ENCODE measurements around the gene MASP1.
"Not testable (repeated sequence)": the region's sequence is repeated elsewhere in the genome, so short reads cannot be mapped to it uniquely, and the experiment has no call there.

MASP1 gene

DNA sequence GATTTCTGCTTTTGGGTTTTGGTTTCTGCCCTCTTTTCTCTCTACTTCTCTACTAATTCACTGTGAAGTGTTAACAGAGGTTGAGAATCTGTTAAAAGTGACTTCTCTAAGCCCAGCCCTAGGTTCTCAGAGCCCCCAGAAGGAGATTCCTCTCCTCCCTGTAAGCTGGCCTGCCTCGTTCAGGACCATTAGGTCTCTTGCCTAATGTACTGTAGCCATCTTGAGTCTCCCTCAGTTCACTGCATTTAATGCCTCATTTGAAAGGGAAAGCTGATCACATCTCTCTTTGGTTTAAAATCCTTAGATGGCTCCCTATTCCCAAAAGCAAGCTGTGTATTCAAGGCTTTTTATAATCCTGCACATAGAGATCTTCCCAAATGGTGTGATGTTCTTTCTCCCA is 77.9 kb downstream of the MASP1 start:
- DNase-seq, result no peak

GRCh38 chr3:187212705-187213104 is 78.8 kb downstream of the MASP1 start:
- no peak for DNase-seq

- DNase-seq, result no peak
Measured at GRCh38 chr3:187212196-187212545, 79.4 kb downstream of the MASP1 start.

DNA sequence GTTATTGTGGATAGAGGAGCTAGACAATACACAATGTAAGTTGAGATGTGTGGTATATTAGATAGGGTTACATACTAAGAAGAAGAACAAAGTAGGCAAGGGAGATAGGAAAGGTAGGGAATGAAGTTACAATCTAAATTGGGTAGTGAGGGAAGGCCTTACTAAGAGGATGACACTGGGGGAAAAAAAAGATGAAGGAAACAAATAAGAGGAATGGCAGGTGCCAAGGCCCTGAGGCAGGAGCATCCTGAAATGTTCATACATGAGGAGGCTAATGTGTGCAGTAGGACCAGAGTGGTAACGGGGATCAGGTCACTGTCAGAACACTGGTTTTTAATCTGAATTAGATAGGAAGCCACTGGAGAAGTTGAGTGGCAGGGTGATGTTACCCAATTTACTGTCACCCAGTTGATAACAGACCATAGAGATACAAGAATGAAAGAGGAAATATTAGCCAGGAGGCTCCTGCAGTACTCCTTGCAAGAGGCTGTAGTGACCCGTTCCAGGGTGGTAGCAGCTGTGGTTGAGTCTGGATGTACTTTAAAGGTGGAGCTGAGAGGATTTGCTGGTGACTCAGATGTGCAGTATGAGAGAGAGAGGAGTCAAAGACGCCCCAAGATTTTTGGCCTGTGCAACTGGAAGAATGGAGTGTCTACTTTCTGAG is 79.9 kb downstream of the MASP1 start:
- no peak for DNase-seq

DNA sequence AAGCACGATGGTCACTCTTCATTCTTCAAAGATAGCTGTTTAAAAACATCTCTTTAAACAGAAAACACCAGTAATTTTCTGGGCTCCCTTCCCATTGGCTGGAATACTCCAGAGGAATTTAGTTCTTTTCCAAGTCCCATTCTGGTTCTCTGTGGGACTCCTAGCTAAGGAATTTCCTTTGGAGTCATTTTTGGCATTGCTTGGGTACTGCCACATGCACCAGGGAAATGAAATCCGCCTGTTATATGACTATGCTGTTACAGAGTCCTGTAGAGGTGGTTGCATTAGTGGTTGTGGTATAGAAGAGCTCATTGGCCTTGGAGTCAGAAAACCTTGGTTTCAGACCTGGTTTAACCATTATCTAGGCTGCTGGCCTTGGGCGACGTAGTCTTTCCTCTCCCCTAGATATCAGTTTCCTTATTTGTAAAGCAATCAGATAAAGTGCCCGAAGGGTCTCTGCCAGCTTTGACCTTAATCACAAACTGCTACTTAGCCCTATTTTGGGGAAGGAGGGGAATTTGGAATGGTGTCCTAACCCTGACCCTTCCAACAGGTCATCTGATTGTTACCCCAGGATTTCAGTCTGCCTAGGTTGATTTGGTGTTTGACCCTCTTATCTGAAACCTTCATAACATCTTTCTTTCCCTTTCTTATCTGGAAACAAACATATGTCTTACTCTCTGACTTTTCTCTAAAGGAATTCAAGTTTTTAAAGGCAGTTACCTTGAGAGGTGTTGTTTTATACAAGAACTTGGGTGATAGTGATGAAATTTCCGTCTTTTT is 80.8 kb downstream of the MASP1 start:
- no peak for DNase-seq

- DNase-seq, result no peak
Measured at GRCh38 chr3:187210091-187210490, 81.4 kb downstream of the MASP1 start.

GRCh38 chr3:187209491-187209890 is 82.0 kb downstream of the MASP1 start:
- DNase-seq, result no peak

DNA sequence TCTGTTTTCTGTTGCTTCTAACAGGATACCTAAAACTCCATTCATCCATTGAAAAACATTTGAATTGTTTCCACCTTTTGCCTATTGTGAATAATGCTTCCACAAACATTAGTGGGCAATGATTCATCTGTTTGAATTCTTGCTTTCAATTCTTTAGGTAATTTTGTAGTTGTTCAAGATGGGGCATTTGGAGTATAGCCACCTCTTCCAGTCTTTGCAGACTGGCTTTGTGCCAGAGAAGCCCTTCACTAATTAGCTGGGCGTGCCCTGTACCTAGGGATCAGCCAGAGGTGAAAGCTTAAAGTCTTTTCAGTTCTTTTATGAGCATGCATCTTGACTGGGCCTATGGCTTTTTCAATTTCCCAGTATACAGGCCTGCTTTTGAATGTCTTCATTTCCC is 83.4 kb downstream of the MASP1 start:
- peak; percentile 26 for DNase-seq

DNA sequence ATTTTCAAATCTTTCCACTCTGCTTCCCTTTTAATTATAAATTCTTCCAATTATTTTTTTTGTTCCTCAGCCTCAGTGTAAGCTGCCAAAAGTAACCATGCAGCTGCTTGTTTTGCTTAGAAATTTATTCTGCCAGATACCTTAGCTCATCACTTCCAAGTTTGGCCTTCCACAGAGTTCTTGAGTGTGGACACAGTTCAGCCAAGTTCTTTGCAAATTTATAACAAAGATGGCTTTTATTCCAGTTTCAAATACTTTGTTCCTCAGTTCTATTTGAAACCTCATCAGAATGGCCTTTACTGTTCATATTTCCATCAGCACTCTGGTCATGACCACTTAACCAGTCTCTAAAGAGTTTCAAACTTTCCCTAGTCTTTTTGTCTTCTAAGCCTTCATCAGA is 83.9 kb downstream of the MASP1 start:
- no peak for DNase-seq

DNA sequence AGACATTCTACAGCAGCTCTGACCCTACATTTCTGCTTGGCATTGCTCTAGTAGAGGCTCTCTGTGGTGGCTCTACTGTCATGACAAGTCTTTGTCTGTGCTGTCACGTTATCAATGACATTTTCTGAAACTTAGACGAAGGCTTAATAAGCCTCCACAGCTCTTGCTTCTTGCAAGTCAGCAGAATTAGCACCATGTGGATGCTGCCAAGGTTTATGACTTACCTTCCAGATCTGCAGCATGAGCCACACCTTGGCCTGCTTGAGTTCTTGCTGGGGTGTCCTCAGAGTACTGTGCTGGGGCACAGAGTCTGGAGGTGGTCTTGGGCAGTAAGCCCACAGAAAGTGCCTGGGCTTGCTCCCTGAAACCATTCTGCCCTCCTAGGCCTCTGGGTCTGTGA is 84.5 kb downstream of the MASP1 start:
- DNase-seq, result no peak

GRCh38 chr3:187205683-187206082 is 85.9 kb downstream of the MASP1 start:
- DNase-seq, result no peak

DNA sequence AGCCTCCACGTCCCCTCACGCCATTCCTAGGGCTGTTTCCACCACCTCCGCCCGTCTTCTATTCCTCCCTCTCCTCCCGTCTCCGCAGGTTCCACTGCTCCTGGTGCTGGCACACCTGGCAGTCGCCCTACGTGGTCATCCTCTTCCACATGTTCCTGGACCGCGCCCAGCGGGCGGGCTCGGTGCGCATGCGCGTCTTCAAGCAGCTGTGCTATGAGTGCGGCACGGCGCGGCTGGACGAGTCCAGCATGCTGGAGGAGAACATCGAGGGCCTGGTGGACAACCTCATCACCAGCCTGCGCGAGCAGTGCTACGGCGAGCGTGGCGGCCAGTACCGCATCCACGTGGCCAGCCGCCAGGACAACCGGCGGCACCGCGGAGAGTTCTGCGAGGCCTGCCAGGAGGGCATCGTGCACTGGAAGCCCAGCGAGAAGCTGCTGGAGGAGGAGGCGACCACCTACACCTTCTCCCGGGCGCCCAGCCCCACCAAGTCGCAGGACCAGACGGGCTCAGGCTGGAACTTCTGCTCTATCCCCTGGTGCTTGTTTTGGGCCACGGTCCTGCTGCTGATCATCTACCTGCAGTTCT is 92.0 kb downstream of the MASP1 start:
- DNase-seq, result not testable (repeated sequence)

GRCh38 chr3:187198490-187198889 is 93.0 kb downstream of the MASP1 start:
- DNase-seq, result no peak

- DNase-seq, result no peak
Measured at GRCh38 chr3:187197335-187197649, 94.2 kb downstream of the MASP1 start, which contains the start of gene RTP1. Gene RTP1, plus strand, starts transcription at chr3:187197486. Its CDS starts 30 bp downstream, at chr3:187197516.

DNA sequence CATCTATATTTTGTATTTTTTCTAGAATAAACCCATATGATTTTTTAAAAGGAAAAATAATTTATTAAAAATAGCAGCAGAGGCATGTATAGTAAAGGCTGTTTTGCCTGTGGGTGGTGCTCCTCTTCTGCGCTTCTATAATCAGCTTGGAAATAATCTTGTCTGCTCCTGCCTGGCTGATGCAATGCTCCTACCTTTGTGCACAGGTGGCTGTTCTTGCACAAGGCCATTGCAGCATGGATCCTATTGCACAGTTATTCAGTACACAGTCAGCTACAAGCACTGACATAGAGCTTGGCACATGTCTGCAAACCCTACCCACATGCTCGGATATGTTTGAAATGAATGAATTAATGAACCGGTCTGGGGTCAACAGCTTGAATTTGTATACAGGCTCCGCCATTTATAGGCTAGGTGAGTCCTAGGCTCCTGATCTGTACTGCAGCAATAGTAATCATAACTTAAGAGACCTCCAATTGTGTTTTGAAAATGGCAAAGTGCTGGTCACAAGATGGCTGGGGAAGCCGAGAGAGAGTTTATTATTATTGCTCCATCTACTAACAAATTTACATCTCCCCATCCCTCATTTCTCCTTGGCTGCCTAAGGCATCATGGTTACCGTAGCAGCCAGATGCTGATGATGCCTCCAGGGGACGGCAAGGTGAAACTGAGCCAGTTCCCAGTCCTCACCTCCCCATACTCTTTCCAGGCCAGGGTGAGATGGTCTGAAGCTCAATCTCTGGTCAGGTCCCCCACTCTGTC is 94.8 kb downstream of the MASP1 start:
- DNase-seq, result no peak

GRCh38 chr3:187193181-187193580 is 98.4 kb downstream of the MASP1 start:
- no peak for DNase-seq

GRCh38 chr3:187191271-187191670 is 100.3 kb downstream of the MASP1 start:
- DNase-seq, result no peak

DNA sequence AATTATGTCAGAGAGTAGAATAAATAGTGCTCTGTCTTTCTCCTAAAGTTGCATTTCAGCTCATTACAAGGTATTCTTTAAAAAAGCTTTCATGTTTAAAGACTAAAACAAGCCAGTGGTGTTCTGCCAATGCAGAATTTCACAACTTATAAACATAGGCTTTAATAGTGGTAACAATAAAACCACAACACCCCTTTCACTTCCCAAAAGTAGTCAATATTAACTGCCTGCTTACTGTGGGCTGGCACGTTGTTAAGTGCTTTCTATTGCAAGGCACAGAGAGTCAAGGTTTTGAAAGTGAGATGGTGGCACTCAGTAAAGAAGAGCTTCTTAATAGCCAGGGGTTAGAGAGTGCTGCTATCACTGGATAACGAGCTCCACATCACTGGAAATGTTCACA is 102.6 kb downstream of the MASP1 start:
- no peak for DNase-seq

DNA sequence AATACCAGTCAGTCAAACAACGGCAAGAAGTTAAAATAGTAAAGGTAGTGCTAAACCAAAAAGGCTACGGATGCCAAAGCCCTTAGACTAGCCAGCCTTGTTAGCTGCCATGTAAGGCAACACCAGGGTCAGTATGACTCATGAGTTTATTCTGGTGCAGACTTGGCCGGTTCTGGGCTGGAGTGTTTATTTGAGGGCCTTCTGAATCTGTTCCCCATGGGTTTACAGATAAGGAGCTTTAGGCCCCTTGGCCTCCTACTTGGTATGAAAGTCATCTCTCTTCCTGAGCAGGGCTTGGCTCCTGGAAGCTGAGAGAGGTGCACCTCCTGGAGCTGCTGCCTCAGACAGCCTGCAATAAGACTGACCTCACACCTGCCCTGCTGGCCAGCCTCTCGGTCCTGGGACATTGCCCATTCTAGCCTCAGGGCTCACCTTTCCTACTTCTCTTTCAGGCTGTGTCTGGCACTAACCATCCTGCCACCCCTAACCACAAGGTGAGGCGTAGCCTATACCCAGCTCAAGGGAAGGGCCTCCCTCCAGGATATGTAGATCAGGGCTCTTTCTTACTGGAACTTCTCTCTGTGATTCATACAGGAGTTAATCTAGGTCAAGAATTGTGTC is 104.6 kb downstream of the MASP1 start:
- DNase-seq, result no peak

DNA sequence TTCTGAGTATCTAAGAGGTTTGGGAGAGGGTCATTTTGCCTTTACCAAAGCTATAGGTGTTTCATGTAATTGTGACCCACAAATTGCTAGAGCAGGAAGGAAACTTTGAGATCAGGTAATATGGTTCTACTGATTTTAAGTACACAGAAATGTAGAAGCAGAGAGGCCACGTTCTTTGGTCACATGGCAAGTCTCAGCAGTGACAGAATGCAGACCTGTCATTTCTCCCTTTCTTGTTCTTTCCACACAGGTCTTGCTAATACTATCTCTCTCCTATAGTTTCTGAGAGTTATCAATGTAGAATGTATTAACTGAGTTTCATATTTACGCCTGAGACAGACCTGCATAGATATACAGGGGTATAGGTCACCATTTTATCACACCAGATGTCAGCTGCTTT is 105.2 kb downstream of the MASP1 start:
- no peak for DNase-seq

DNA sequence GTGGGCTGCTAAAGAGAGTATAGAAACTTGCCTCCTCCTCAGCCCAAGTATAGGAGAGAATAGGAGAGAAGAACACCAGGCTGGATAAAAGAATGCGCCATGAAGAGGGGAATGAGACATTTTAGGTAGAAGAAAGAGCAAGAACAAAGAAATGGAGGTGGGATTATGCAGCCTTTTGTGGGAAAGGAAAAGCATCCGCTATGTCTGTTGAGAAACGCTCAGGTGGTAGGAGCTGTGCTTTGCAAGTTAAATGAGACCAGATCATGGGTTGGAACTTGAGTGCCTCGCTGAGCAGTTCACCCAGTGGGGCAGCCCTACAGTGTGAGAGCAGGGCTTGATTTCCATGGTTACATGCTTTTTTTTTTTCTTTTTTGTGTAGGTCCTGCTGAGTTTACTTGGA is 105.8 kb downstream of the MASP1 start:
- no peak for DNase-seq
